Neural crest cell (in vitro differentiated cells): ENCODE data around the gene KAT6B. TPM values are rescaled to one million over a fixed set of nuclear protein-coding genes. Genes with fewer than 3 reads are reported as not detected.

ENCODE experiments used
- DNase-seq: peaks from one replicate; pipeline ENCODE4 v3.0.0; 2021; ENCODE audit warnings: low read depth, mixed read lengths, low spot score
- H3K27ac Mint-ChIP-seq: one replicate; pipeline ENCODE4 v1.8.0; 2021; ENCODE audit warnings: mild to moderate bottlenecking, mixed read lengths; ENCODE audit not compliant: unreplicated experiment
- H3K27me3 Mint-ChIP-seq: 2 replicates; pipeline ENCODE4 v1.8.0; 2021; ENCODE audit warnings: low read depth, mild to moderate bottlenecking, mixed read lengths
- H3K36me3 Mint-ChIP-seq: 2 replicates; pipeline ENCODE4 v1.8.0; 2021; ENCODE audit warnings: low read depth, mild to moderate bottlenecking, mixed read lengths
- H3K4me1 Mint-ChIP-seq: 2 replicates; pipeline ENCODE4 v1.8.0; 2021; ENCODE audit warnings: mixed read lengths
- H3K4me3 Mint-ChIP-seq: one replicate; pipeline ENCODE4 v1.8.0; 2021; ENCODE audit warnings: mild to moderate bottlenecking, mixed read lengths
- H3K9me3 Mint-ChIP-seq: 2 replicates; pipeline ENCODE4 v1.8.0; 2021; ENCODE audit warnings: mixed read lengths
- total RNA-seq: library from RNA; stranded (reverse); gene quantifications from 2 replicates; pipeline ENCODE4 v1.2.1, GENCODE V29; 2021
- TF ChIP-seq, protein P1 (sequence below): fragments of 200-600 bp; sonication (generic); conservative IDR thresholded peaks from 2 replicates; pipeline ENCODE4 v1.5.0; 2021; ENCODE audit warnings: antibody characterized with exemption, mild to moderate bottlenecking

KAT6B gene
- total RNA-seq, 1 donor from 2014 or later = 34.2 TPM

DNA sequence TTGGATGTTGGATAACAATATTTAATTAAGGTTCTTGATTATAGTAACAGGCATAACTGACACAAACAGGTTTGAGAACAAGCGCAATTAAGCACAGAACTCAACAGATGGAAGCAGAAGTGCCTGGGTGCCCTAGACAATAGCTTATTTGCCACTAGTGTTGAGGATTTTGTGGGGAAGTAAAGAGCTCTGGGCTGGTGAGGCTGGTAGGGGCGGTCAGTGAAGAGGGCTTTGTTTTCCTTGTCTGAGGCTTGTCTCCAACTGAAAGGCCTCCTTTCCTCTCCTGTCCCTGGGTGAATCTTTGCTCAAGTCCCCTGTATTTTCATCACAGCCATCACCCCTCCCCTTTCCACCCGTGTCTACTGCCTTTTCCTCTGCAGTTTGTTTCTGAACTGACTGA lies 104.6 kb downstream of the KAT6B start:
- peak overlapping the region; percentile 0 for H3K4me3 Mint-ChIP-seq
- no peak for DNase-seq

DNA sequence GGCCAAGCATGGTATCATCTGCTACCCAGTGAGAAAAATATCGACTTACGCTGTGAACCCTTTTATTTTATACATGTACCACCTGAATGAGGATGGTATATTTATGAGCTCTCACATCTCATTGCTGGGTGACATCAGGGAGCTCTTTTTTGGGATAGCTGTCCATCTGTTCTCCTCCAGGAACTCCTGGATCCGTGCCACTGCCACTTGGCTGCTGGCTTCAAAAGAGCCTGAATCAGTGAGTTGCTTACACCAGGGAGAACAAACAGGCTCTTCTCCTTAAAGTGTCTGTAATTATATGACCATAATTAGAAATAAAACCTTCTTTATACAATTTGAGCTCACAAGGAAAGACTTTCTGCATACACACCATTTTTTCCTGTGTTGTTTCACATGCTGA lies 106.2 kb downstream of the KAT6B start:
- no peak for DNase-seq
- no peak overlapping the region for H3K4me3 Mint-ChIP-seq
- no peak overlapping the region for H3K27ac Mint-ChIP-seq
- TF ChIP-seq, protein P1, sequence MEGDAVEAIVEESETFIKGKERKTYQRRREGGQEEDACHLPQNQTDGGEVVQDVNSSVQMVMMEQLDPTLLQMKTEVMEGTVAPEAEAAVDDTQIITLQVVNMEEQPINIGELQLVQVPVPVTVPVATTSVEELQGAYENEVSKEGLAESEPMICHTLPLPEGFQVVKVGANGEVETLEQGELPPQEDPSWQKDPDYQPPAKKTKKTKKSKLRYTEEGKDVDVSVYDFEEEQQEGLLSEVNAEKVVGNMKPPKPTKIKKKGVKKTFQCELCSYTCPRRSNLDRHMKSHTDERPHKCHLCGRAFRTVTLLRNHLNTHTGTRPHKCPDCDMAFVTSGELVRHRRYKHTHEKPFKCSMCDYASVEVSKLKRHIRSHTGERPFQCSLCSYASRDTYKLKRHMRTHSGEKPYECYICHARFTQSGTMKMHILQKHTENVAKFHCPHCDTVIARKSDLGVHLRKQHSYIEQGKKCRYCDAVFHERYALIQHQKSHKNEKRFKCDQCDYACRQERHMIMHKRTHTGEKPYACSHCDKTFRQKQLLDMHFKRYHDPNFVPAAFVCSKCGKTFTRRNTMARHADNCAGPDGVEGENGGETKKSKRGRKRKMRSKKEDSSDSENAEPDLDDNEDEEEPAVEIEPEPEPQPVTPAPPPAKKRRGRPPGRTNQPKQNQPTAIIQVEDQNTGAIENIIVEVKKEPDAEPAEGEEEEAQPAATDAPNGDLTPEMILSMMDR = no peak
- peaks cover 41% of the 10 kb centered on the region for H3K4me1 Mint-ChIP-seq
- H3K27me3 Mint-ChIP-seq = no peaks in the 10 kb centered on the region
- H3K36me3 Mint-ChIP-seq = no peaks in the 10 kb centered on the region
- H3K9me3 Mint-ChIP-seq = no peaks in the 10 kb centered on the region

More for the DNA sequence above, 104.6 kb downstream of the KAT6B start:
- TF ChIP-seq, protein P1 = no peak
- Mint-ChIP-seq H3K27ac (peak overlapping the region; percentile 64), H3K9me3 (no peaks in the 10 kb centered on the region), H3K4me1 (peaks cover 52% of the 10 kb centered on the region), H3K27me3 (no peaks in the 10 kb centered on the region), H3K36me3 (no peaks in the 10 kb centered on the region)

DNA sequence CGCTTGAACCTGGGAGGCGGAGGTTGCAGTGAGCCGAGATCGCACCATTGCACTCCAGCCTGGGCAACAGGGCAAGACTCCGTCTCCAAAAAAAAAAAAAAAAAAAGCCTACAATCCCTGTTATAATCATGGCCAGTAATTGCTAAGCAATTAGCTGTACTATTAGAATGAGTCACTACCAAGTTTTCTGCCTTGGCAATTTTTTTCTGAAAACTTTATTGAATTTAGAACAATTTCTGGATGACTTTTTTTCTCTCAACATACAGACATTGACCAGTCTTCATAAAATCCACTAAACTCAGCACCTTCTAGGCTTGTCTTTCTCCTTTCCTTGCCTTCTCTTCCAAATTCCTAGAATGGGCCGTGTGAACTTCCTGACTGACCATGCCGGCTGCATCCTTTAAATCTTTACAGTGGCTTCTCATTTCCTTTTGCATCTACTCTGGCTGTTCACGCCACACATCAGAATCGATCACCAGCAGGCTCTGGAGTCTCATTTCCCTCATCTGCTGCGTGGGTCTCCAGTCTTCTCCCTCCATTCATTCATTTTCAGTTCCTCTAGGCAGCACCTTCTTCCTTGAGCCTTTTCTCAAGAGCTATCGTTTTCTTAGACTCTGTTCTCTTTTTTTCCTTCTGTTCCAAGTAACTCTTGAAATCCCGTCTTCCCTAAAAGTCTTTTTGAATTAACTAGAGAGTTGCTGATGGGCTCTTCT lies 107.9 kb downstream of the KAT6B start:
- Mint-ChIP-seq H3K4me1 (peaks cover 34% of the 10 kb centered on the region), H3K27me3 (no peaks in the 10 kb centered on the region), H3K4me3 (no peak overlapping the region), H3K9me3 (no peaks in the 10 kb centered on the region), H3K36me3 (no peaks in the 10 kb centered on the region), H3K27ac (no peak overlapping the region)
- no peak for DNase-seq
- TF ChIP-seq, protein P1 = no peak

DNA sequence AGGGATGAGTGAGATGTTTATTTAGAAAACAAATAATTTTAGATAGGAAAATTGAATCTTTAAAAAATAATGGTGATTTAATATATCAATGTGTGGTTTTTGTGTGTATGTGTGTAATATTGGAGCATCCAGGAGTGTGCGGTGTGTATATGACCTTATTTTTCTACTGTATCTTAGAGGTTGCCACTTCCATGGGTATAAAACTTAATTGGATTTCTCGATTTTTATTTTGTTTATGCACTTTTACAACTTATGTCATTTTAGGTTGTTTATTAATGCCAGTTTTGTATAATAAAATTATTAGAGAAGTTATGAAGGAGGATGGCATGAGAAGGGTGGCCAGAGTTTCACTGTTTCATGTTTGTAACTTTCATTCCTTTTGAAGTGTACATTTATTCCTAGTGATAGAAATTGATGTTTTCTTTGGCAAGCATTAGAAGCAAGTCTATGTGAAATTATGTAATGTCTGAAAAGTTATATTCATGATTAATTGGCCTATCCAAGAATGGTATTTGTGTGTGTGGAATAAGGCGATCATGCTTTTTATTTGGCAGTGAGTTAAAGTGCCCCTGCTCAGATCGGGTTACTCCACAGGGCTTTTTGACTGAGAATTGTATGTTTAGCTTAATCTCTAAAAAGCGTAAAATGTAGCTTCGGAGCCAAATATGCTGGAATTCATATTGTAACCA lies 110.3 kb downstream of the KAT6B start:
- TF ChIP-seq, protein P1 = no peak
- H3K27me3 Mint-ChIP-seq = no peaks in the 10 kb centered on the region
- DNase-seq = no peak
- H3K36me3 Mint-ChIP-seq = no peaks in the 10 kb centered on the region
- peaks cover 29% of the 10 kb centered on the region for H3K4me1 Mint-ChIP-seq
- no peaks in the 10 kb centered on the region for H3K9me3 Mint-ChIP-seq
- H3K4me3 Mint-ChIP-seq = no peak overlapping the region
- H3K27ac Mint-ChIP-seq = no peak overlapping the region

DNA sequence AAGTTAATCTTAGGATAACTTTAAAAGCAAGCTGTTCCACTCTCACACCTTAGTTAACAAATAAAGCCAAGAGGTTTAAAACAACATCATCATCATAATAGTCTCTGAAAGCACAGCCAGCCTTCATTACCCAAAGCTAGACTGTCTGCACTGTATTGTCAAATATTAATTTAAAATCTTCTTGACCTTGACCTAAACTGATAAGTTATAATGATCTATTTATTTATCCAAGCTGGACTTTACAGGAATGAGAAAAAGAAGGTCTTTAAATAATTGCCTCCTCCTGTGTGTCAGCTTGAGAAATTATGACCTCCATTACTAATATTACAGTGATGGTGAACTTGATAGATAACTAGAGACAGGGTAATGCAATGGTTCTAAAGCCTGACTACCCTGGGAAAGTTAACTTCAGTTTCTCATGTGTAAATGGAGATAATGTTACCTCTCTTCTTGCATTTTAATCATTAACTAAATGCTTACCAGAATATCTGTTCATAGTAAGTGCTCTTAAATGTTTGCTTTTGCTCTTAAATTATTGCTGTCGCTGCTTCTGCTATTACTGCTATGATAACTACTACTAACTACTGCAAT lies 111.0 kb downstream of the KAT6B start:
- H3K36me3 Mint-ChIP-seq = no peaks in the 10 kb centered on the region
- no peak overlapping the region for H3K4me3 Mint-ChIP-seq
- H3K27me3 Mint-ChIP-seq = no peaks in the 10 kb centered on the region
- H3K4me1 Mint-ChIP-seq = peaks cover 22% of the 10 kb centered on the region
- no peaks in the 10 kb centered on the region for H3K9me3 Mint-ChIP-seq
- no peak overlapping the region for H3K27ac Mint-ChIP-seq
- no peak for DNase-seq
- TF ChIP-seq, protein P1 = no peak
